A549 (cell line): ENCODE measurements around the gene SSTR3. TPM values are rescaled to one million over a fixed set of nuclear protein-coding genes. Genes with fewer than 3 reads are reported as not detected.

Experiments used
- ATAC-seq, 2 experiments: fragments of 200-7000 bp in 1 of 2; fragments of >200 bp in 1 of 2; cut with Nextera tagmentation in 1 of 2; cut with Tn5 transposase in 1 of 2; 3 replicates each; pipeline versions ENCODE4 v1.8.0 to v1.9.1; 2018 to 2020; ENCODE audit warnings: mild to moderate bottlenecking in 1 of 2, moderate library complexity in 1 of 2
- CTCF ChIA-PET: fragments of 300-600 bp; sonication (Branson Sonifier 250); formaldehyde crosslinking; extraction: SDS; loops from one replicate; lab custom pipeline; 2021; ENCODE audit warnings: antibody characterized with exemption, inconsistent platforms; lab: Yijun Ruan, JAX
- POLR2A ChIA-PET: fragments of 350-600 bp; formaldehyde crosslinking; extraction: SDS; loops from one replicate; lab custom pipeline; 2021; ENCODE audit warnings: antibody characterized with exemption, inconsistent platforms; lab: Yijun Ruan, JAX
- DNase-seq, 2 experiments: peaks; one replicate each; pipeline versions ENCODE4 v3.0.0 to v3.0.0-alpha.2; 2011 to 2016; ENCODE audit warnings: low read depth in 1 of 2, low spot score in 1 of 2
- FAIRE-seq: peaks from 2 replicates; lab custom pipeline; 2011; peaks lifted over from hg19 to GRCh38; lab: Jason Lieb, UNC
- H3K27ac ChIP-seq, 2 experiments: fragments of >200 bp; sonication (Bioruptor Twin); formaldehyde crosslinking; 3 replicates each; pipeline ENCODE4 v1.5.1; 2016 to 2017
- H3K4me1 ChIP-seq: fragments of >200 bp; sonication (Bioruptor Twin); formaldehyde crosslinking; 3 replicates; pipeline ENCODE4 v1.6.1; 2016
- H3K4me2 ChIP-seq: fragments of >200 bp; sonication (Bioruptor Twin); formaldehyde crosslinking; 3 replicates; pipeline ENCODE4 v1.6.1; 2016
- H3K4me3 ChIP-seq: fragments of >200 bp; sonication (Bioruptor Twin); formaldehyde crosslinking; 3 replicates; pipeline ENCODE4 v1.5.1; 2016
- H3K9me3 ChIP-seq: fragments of >200 bp; sonication (Bioruptor Twin); formaldehyde crosslinking; 3 replicates; pipeline ENCODE4 v1.6.1; 2016
- BHLHE40 ChIP-seq: IDR thresholded peaks from 2 replicates; pipeline ENCODE4 v1.6.1; 2012; ENCODE audit warnings: low read depth, low read length, inconsistent platforms
- CBX8 ChIP-seq: fragments of 200-600 bp; sonication (generic); IDR thresholded peaks from 2 replicates; pipeline ENCODE4 v1.6.1; 2016
- CHD4 ChIP-seq: fragments of 200-600 bp; sonication (generic); IDR thresholded peaks from 2 replicates; pipeline ENCODE4 v1.6.1; 2016; ENCODE audit warnings: antibody characterized with exemption, mild to moderate bottlenecking, borderline replicate concordance
- E2F6 ChIP-seq: IDR thresholded peaks from 2 replicates; pipeline ENCODE4 v1.6.1; 2012; ENCODE audit warnings: low read depth, borderline replicate concordance
- ESRRA ChIP-seq: fragments of 150-350 bp; IDR thresholded peaks from 2 replicates; pipeline ENCODE4 v1.6.1; 2014; ENCODE audit warnings: mild to moderate bottlenecking, low read length, borderline replicate concordance
- FOSB ChIP-seq: fragments of 250-450 bp; sonication (Bioruptor Pico); IDR thresholded peaks from 2 replicates; pipeline ENCODE4 v1.5.0; 2020; ENCODE audit warnings: mild to moderate bottlenecking, moderate library complexity
- GATA3 ChIP-seq: IDR thresholded peaks from 2 replicates; pipeline ENCODE4 v1.6.1; 2012; ENCODE audit warnings: borderline replicate concordance
- HDAC2 ChIP-seq: fragments of 200-600 bp; sonication (generic); IDR thresholded peaks from 2 replicates; pipeline ENCODE4 v1.6.1; 2016
- HOXA7 ChIP-seq: fragments of 250-450 bp; sonication (Bioruptor Pico); IDR thresholded peaks from 2 replicates; pipeline ENCODE4 v1.5.0; 2020; ENCODE audit warnings: mild to moderate bottlenecking, moderate library complexity
- HOXB13 ChIP-seq: fragments of 250-450 bp; sonication (Bioruptor Pico); IDR thresholded peaks from 2 replicates; pipeline ENCODE4 v1.5.0; 2020; ENCODE audit warnings: low read depth, mild to moderate bottlenecking, moderate library complexity
- KDM5A ChIP-seq: fragments of 200-600 bp; sonication (generic); IDR thresholded peaks from 2 replicates; pipeline ENCODE4 v1.6.1; 2016; ENCODE audit warnings: antibody characterized with exemption, mild to moderate bottlenecking
- NPAS2 ChIP-seq: fragments of 250-450 bp; sonication (Bioruptor Pico); IDR thresholded peaks from 2 replicates; pipeline ENCODE4 v1.8.0; 2022; ENCODE audit warnings: mild to moderate bottlenecking, moderate library complexity, borderline replicate concordance
- NR3C1 ChIP-seq: fragments of >200 bp; sonication (Bioruptor Twin); formaldehyde crosslinking; IDR thresholded peaks from 3 replicates; pipeline ENCODE4 v1.6.1; 2017
- PBX3 ChIP-seq: IDR thresholded peaks from 2 replicates; pipeline ENCODE4 v1.6.1; 2012
- PHF8 ChIP-seq: fragments of 200-600 bp; sonication (generic); IDR thresholded peaks from 2 replicates; pipeline ENCODE4 v1.6.1; 2016; ENCODE audit warnings: low read depth, mild to moderate bottlenecking, antibody characterized with exemption, moderate library complexity, borderline replicate concordance
- RAD21 ChIP-seq, 2 experiments: fragments of >200 bp in 1 of 2; sonication (Bioruptor Twin) in 1 of 2; formaldehyde crosslinking in 1 of 2; IDR thresholded peaks in 1 of 2; conservative IDR thresholded peaks in 1 of 2; 2 replicates in 1 of 2; 3 replicates in 1 of 2; pipeline ENCODE4 v1.6.1; 2012 to 2018; ENCODE audit warnings: inconsistent platforms in 1 of 2
- RFX5 ChIP-seq: fragments of 450-650 bp; IDR thresholded peaks from 2 replicates; pipeline ENCODE4 v1.7.1; 2014; ENCODE audit warnings: antibody characterized with exemption, mild to moderate bottlenecking, moderate library complexity
- TFCP2L1 ChIP-seq: fragments of 250-450 bp; sonication (Bioruptor Pico); IDR thresholded peaks from 2 replicates; pipeline ENCODE4 v1.5.0; 2021; ENCODE audit warnings: mild to moderate bottlenecking
- TP53 ChIP-seq: fragments of 250-450 bp; sonication (Bioruptor Pico); IDR thresholded peaks from 2 replicates; pipeline ENCODE4 v1.5.0; 2021; ENCODE audit warnings: mild to moderate bottlenecking, moderate library complexity
- ZNF302 ChIP-seq: fragments of 250-450 bp; sonication (Bioruptor Pico); IDR thresholded peaks from 2 replicates; pipeline ENCODE4 v1.9.0; 2021; ENCODE audit warnings: inconsistent platforms, mild to moderate bottlenecking, moderate library complexity
- ZSCAN20 ChIP-seq: fragments of 250-450 bp; sonication (Bioruptor Pico); IDR thresholded peaks from 2 replicates; pipeline ENCODE4 v1.8.0; 2022; ENCODE audit warnings: mild to moderate bottlenecking, moderate library complexity
- WGBS: methylation state at CpG from one replicate; pipeline ENCODE4 v1.1.6; 2017; ENCODE audit errors: missing lambda C conversion rate; 5-methylcytosine and 5-hydroxymethylcytosine counted together
- polyA plus RNA-seq, 4 experiments: library from polyadenylated mRNA; depleted of rRNA in 3 of 4; stranded (reverse); fragments of >200 nt; fragmentation: RNase III in 1 of 4; extraction: RNeasy Plus Mini Kit Qiagen cat#74134 plus additional on column Dnase treatment in 1 of 4; gene quantifications; 2 replicates in 3 of 4; 3 replicates in 1 of 4; pipeline ENCODE4 v1.2.3, GENCODE V29; 2011 to 2017
- TF ChIP-seq, protein P1 (sequence below): fragments of 250-450 bp; sonication (Bioruptor Pico); IDR thresholded peaks from 2 replicates; pipeline ENCODE4 v1.5.0; 2021; ENCODE audit warnings: mild to moderate bottlenecking, moderate library complexity, borderline replicate concordance
- TF ChIP-seq, protein P2 (sequence below): IDR thresholded peaks from 2 replicates; pipeline ENCODE4 v1.6.1; 2012

Gene SSTR3
- polyA plus RNA-seq, 2 of the 4 experiments (the other 2 are of a cell fraction), result not detected

DNA sequence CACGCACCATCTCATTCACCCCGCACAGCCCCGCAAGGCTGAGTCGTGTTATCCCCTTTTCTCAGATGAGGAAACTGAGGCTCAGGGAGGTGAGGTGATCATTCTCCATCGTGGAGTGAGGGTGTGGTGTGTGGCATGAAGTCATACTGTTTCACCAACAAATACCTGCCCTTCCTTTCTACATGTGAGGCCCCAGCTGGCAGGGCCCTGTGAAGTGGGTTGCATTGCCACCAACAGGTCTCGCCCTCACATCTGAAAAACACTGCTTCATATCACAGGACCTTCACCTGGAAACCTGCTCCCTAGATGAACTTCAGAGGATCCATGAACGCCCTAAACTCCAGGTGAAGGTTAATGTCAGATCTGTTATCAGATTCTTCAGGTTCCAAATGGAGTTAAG lies 4.3 kb downstream of the SSTR3 start:
- Histone ChIP-seq H3K27ac (no peak overlapping the region), H3K9me3 (no peaks in the 10 kb centered on the region), H3K4me3 (no peak overlapping the region), H3K4me2 (no peak overlapping the region), H3K4me1 (no peaks in the 10 kb centered on the region)
- 78% methylated on average over 7 of the region's 7 CpGs for WGBS
- TF ChIP-seq BHLHE40 (no peak), FOSB (CRISPR knock-in tag) (no peak), TFCP2L1 (CRISPR knock-in tag) (no peak), RFX5 (no peak), ZNF302 (CRISPR knock-in tag) (no peak), TP53 (CRISPR knock-in tag) (no peak), RAD21 (conservative IDR thresholded peaks at IDR 0.05 in 1 of 2, IDR thresholded peaks at IDR 0.05 in 1 of 2) (no peak), CHD4 (no peak), HDAC2 (no peak), GATA3 (no peak), NPAS2 (CRISPR knock-in tag) (no peak)
- FAIRE-seq (no peak), DNase-seq (no peak), ATAC-seq (no peak)
- POLR2A ChIA-PET, result no interaction called here
- CTCF ChIA-PET, result interaction anchor here (0.6 to 4.6 kb wide), 2 partner anchors 9 to 415 kb away, joined by 3 to 28 read pairs; no protein-coding TSS in a partner anchor

DNA sequence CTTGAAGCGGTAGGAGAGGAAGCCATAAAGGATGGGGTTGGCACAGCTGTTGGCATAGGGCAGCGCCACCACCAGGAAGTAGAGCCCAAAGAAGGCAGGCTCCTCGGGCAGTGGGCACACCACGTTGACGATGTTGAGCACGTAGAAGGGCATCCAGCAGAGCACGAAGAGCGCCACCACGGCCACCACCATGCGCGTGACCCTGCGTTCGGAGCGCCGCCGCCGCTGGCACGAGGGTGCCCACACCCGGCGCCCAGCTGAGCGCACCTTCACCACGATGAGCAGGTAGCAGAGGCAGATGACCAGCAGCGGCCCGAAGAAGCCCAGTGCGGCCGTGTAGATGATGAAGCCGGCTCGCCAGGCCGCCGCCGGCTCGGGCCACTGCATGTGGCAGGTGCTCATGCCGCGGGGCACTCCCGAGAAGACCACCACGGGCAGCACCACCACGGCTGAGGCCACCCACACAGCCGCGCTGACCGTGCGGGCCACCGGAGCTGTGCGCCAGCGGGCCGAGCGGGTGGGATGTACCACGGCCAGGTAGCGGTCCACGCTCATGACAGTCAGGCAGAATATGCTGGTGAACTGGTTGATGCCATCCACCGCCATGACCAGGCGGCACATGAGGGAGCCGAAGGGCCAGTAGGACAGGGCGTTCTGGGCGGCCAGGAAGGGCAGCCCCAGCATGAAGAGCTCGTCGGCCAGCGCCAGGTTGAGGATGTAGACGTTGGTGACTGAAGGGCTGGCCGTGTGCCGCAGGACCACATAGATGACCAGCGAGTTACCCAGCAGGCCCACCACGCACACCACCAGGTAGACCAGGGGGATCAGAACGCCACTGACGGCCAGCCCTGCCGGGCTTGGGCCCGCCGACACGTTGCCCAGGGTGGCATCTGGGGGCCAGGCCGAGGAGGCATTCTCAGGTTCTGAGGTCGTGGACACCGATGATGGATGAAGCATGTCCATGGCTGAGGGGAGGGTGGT lies 5.1 kb downstream of the SSTR3 start:
- Histone ChIP-seq H3K4me1 (no peaks in the 10 kb centered on the region), H3K4me2 (no peak overlapping the region), H3K9me3 (no peaks in the 10 kb centered on the region), H3K27ac (no peak overlapping the region), H3K4me3 (no peak overlapping the region)
- ATAC-seq (no peak), FAIRE-seq (no peak), DNase-seq (no peak)
- 87% methylated on average over 39 of the region's 71 CpGs for WGBS
- TF ChIP-seq TP53 (CRISPR knock-in tag), result no peak
- no peak for TF ChIP-seq ESRRA
- no peak for TF ChIP-seq RAD21 (conservative IDR thresholded peaks at IDR 0.05 in 1 of 2, IDR thresholded peaks at IDR 0.05 in 1 of 2)
- no peak for TF ChIP-seq HOXB13
- TF ChIP-seq HOXA7, result no peak
- TF ChIP-seq PBX3, result no peak
- ChIA-PET POLR2A (no interaction called here), CTCF (interaction anchor here (1.3 to 4.6 kb wide), 2 partner anchors 9 to 18 kb away, joined by 3 to 28 read pairs; no protein-coding TSS in a partner anchor)

GRCh38 chr22:37206118-37206840 lies 6.0 kb downstream of the SSTR3 start:
- DNase-seq (no peak), FAIRE-seq (no peak), ATAC-seq (no peak)
- 74% methylated on average over 6 of the region's 16 CpGs for WGBS
- Histone ChIP-seq H3K4me3 (no peak overlapping the region), H3K27ac (no peak overlapping the region), H3K4me1 (no peaks in the 10 kb centered on the region), H3K9me3 (no peaks in the 10 kb centered on the region), H3K4me2 (no peak overlapping the region)
- TF ChIP-seq ZSCAN20 (CRISPR knock-in tag) (no peak), E2F6 (no peak), CBX8 (no peak), KDM5A (no peak), ZNF302 (CRISPR knock-in tag) (no peak), HOXB13 (no peak), TFCP2L1 (CRISPR knock-in tag) (no peak), PHF8 (no peak), NR3C1 (no peak)
- TF ChIP-seq, protein P1, sequence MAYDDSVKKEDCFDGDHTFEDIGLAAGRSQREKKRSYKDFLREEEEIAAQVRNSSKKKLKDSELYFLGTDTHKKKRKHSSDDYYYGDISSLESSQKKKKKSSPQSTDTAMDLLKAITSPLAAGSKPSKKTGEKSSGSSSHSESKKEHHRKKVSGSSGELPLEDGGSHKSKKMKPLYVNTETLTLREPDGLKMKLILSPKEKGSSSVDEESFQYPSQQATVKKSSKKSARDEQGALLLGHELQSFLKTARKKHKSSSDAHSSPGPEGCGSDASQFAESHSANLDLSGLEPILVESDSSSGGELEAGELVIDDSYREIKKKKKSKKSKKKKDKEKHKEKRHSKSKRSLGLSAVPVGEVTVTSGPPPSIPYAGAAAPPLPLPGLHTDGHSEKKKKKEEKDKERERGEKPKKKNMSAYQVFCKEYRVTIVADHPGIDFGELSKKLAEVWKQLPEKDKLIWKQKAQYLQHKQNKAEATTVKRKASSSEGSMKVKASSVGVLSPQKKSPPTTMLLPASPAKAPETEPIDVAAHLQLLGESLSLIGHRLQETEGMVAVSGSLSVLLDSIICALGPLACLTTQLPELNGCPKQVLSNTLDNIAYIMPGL (CRISPR knock-in tag), result no peak
- TF ChIP-seq, protein P2, sequence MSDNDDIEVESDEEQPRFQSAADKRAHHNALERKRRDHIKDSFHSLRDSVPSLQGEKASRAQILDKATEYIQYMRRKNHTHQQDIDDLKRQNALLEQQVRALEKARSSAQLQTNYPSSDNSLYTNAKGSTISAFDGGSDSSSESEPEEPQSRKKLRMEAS, result no peak
- ChIA-PET CTCF (interaction anchor here (1.3 to 4.6 kb wide), 4 partner anchors 8 to 55 kb away, joined by 3 to 28 read pairs (median 6); no protein-coding TSS in a partner anchor), POLR2A (no interaction called here)
